GM18873 (cell line): ENCODE measurements around the gene PPP1R12C.
"Not testable (repeated sequence)": the region's sequence is repeated elsewhere in the genome, so short reads cannot be mapped to it uniquely, and the experiment has no call there.

Experiments
- ATAC-seq: cut with Tn5 transposase; IDR thresholded peaks from one replicate; pipeline ENCODE4 v1.9.1; 2021; ENCODE audit warnings: mild to moderate bottlenecking, moderate library complexity, moderate number of reproducible peaks; ENCODE audit not compliant: unreplicated experiment, low FRiP score

Gene PPP1R12C

DNA sequence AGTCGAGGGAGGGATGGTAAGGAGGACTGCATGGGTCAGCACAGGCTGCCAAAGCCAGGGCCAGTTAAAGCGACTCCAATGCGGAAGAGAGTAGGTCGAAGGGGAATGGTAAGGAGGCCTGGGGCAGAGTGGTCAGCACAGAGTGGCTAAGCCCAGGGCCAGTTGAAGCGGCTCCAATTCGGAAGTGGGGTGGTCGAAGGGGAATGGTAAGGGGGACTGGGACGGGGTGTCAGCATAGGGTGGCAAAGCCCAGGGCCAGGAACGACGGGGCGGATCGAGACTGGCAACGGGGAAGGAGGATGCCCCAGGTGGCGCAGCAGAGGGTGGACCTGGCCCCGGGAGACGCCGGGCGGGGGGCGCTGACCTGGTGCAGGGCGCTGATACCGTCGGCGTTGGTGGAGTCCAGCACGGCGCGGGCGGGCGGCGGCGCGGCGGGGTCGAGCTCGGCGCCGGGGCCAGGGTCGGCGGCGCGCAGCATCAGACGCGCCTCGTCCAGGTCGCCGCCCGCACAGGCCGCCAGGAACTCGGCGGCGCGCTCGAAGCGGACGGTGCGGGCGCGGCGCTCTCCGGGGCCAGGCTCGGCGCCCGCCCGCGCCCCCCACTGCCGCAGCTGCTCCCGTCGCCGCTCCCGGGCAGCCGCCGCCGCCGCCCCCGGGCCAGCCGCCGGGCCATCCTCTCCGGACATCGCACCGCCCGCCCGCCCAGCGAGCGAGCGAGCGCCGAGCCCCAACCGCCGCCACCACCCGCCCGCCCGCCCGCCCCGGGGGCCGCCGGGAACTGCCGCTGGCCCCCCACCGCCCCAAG lies at the start of gene PPP1R12C:
Gene PPP1R12C (minus strand): TSS at position 779 of the 804 bp plus-strand sequence. CDS start 94 bp downstream, at position 685.
- ATAC-seq = no peak

DNA sequence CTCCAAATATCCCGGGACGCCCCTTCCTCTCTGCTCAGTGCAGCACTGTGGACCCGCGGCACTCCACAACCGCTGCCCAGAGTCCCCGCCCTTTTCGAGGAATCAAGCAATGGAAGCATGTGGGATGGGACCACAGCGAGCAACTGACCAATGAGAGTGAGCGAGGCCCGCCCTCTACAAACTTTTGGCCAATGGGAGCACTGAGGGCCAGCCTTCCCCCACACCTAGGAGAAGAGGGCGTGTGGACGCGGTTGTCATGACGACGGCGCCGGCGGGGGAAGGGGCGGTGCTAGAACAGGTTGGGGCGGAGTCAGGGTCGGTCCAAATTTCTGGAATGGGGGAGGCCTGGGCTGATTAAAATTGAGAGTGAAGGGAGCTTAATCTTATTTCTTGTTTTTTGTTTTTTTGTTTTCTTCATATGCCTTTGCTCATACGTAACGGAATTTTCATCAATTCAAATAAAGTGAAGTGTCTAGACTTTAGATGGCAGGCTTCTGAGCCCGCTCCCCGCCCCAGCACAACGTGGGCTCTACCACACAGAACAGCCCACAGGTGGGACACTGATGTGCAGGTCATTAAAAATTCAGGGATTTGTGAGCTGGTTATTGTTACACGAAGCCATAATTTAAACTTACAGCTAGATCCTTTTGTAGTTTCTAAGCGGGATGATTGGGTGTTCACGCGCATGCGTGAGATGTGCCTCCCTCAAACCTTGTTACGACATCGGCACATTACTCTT lies 49.3 kb upstream of the PPP1R12C start, which contains the start of gene DNAAF3:
Gene DNAAF3 (minus strand): TSS at position 84 of the 739 bp plus-strand sequence. CDS start 200 bp downstream, outside the sequence.
- ATAC-seq = no peak

DNA sequence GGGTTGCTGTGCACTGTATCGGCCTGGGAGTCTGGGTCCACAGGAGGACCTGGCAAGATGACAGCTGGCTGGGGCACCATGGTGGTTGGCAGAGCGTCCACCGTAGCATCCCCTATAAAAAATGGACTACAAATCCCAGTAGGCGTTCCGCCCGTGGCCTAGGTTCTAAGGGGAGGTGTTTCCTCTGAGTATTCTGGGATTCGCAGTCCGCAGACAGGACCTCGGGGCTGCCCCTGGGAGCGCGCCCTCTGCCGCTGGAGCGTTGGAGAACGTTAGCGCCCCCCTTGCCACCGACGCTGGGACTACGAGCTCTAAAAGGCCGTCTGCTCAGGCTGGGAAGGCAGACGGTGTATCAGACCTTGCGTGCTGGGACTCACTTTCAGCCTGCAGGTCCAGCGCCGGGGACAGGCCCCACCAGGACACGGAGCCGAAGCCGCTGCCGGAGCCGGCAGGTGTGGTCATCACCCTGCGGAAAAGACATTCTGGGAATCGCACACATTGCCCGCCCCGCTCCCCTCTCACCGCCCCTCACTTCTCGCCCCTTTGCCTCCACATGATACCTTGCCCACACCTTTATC lies 48.6 kb upstream of the PPP1R12C start:
- no peak for ATAC-seq

DNA sequence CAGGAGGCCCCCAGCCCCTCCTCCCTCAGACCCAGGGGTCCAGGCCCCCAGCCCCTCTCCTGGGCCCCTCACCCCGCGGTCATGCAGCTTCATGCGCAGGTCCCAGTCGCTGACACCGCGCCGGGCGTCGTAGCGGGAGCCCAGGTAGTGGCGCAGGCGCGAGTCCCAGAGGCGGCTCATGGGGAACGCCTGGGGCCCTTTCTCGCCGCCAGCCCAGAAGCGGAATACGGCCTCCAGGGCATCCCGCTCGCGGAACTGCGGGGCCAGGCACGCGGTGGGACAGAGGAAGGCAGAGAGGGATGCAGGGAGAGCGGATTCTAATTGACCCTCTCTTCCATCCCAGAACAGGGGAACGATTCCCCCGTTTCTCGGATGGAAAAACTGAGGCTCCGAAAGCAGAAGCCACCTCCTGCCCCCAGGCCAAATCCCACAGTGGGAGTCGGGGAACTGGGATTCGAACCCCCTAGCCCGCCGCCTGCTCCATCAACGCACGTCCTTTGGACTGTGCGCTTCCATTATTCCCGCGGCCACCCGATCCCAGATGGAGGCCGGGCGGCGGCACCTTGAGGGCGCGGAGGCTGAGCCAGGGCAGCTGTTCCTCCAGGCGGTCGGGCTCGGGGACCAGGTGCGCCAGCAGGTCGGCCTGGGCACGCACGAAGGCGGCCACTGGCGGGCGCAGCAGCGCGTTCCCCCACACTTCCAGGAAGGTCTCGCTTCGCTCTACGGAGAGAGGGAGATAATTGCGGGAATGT lies 44.3 kb upstream of the PPP1R12C start:
- ATAC-seq = no peak

DNA sequence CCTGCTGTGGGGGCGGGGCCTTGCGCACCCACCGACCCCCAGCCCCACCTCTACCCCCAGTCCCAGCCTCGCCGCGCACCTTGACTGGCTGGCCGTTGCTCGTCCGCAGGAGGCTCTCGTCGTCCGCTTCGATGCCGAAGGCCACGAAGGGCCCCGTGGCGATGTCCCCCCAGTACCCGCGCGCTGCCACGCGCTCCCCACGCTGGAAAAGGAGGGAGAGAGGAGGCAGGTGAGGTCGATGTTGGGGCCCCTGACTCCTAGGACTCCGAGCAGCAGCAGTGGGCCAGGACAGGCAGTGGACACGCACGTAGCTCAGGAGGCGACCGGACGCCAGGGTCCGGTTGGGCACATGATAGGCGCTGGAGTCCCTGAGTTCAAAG lies 43.5 kb upstream of the PPP1R12C start:
- no peak for ATAC-seq

DNA sequence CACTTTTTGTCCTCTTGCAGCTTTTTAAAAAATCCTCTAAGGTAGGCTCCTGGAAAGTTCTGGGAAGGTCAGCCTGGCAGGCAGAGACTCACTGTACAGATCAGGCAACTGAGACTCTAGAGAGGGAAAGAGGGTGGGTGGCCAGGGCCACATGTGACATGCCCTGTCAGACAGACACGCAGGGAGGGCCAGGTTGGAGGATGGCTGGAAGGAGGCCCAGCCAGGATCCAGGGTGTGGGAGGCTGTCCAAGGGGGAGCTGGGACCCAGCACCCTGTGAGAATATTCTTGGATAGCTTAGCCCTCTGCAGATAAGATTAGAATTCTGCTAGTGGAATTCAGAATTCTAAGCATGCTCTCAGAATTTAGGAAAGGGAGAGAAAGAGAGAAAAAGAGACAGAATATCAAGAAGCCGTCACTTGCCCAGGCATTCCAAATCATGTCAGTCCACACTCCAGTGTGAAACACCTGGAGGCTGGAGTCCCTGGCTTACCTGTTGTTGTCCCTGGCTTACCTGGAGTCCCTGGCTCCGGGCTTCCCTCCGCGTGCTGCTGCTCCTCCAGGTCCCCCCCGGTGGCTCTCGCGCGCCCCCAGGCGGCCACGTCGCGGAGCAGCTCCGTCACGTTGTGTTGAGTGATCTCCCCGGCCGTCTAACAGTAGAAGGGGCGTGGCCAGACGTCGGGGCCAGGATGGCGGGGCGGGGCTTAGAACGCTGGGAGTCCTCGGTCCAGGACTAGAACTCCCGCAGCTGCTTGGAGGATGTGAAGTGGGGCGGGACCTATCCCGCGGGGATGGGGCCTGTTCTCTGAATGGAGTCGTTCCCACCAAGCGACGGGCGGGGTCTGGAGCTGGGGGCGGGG lies 42.9 kb upstream of the PPP1R12C start:
- no peak for ATAC-seq

DNA sequence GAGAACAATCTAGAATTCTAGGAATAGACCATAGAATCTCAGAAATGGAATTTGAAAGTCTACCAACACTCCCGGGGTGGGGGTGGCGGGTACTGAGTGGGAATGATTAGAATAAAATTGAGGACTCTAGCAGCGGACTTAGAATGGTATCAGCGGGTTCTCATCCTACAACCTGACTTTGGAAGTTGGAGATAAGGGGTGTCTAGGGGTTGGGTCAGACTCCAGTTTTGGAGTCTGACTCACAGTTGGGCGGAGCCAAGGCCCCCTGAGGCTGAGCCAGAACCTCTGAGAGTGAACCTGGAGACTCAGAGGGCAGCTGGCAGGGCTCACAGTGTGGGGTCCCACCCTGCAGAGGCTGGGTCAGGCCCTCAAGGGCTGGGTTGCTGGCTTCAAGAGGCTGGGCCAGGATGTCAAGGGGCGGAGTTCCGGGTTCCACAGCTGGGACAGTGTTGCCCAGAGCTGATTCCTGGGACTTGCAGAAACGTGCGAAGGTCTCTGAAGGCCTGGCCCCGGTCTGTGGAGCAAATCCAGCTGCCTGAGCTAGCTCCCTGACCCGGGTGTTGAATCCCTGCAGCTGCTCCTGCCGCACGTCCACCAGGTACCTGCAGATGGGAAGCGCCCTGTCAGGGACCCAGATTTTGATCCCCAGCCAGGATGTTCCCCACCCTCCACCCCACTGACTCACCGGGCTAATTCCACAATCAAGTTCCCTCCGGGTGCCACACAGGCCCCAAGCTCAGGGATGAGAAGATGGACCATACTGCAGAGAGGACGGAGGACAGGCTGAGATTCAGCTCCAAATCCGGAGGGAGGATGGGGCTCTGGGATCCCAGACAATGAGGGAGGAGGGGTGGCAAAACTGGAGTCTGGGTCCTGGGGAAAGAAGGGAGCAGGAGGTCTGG lies 41.7 kb upstream of the PPP1R12C start:
- ATAC-seq = no peak

DNA sequence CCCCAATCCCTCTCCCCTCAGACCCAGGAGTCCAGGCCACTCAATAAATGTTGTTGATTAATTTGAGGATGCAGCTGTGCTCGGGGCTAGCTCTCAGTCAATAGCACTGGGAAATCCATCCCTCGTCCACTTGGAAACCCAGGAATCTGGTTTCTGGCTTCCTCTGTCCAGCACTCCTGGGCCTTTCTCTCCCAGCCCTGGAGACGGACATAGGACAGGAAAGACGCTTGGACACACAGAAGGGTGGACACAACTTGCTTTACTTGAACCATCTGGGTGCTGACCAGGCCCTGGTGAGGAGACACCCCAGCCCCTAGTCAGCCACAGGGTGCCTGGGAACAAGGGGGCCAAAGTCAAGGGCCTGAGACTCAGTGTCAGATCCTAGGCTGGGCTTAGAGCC lies 41.0 kb upstream of the PPP1R12C start:
- no peak for ATAC-seq

GRCh38 chr19:55157064-55157908 lies 39.8 kb upstream of the PPP1R12C start, which contains the start of gene TNNI3:
Gene TNNI3 (minus strand): TSS chr19:55157732. CDS start chr19:55157589, 143 bp downstream.
- ATAC-seq = no peak

DNA sequence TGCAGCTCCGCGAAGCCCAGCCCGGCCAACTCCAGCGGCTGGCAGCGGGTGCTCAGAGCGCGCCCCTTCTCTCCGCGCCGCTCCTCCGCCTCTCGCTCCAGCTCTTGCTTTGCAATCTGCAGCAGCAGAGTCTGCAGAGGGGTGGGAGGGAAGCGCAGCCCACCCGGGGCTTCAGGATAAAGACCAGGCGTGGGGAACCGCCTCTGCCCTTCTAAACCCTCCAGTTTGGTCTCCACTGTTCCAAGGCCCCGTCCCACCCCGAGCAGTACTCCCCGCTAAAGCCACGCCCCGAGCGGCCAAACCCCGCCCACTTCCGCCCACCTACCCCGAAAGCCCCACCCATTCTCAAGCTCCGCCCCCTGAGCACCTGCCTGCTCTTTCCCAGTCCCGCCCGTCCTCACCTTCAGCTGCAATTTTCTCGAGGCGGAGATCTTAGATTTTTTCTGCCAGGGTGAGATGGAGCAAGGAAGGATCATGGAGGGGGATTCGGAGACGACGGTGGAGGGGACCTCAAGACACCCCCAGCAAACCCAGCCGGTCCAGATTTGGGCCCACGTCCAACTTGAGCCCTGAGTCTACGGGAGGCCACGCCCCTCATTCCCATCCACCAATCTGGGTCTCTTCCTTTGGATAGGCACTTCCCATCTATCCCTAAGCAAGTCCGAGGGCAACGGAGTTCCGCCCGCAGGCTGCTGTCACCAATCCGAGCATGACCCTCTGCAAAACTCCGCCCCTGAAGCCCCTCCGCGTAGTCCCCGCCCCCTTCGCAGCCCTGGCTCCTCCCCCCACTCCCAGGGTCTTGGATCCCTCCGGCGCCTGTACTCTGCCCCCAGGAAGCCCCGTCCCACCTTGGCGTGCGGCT lies 39.0 kb upstream of the PPP1R12C start:
- ATAC-seq = no peak

DNA sequence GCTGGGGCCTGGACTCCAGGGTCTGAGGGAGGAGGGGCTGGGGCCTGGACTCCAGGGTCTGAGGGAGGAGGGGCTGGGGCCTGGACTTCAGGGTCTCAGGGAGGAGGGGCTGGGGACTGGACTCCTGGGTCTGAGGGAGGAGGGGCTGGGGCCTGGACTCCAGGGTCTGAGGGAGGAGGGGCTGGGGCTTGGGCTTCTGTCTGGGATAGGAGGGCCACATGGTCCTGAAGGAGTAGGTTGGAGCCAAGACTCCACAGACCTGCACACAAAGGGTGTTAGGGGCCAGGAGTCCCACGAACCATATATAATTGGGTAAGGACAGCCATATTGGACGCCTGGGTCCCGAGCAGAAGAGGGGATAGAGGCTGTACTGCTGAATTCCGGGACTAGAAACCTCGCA lies 38.3 kb upstream of the PPP1R12C start:
- ATAC-seq = not testable (repeated sequence)

- no peak for ATAC-seq
Measured at GRCh38 chr19:55153652-55154264, 36.3 kb upstream of the PPP1R12C start.

GRCh38 chr19:55152017-55152416 lies 34.6 kb upstream of the PPP1R12C start:
- ATAC-seq = no peak

DNA sequence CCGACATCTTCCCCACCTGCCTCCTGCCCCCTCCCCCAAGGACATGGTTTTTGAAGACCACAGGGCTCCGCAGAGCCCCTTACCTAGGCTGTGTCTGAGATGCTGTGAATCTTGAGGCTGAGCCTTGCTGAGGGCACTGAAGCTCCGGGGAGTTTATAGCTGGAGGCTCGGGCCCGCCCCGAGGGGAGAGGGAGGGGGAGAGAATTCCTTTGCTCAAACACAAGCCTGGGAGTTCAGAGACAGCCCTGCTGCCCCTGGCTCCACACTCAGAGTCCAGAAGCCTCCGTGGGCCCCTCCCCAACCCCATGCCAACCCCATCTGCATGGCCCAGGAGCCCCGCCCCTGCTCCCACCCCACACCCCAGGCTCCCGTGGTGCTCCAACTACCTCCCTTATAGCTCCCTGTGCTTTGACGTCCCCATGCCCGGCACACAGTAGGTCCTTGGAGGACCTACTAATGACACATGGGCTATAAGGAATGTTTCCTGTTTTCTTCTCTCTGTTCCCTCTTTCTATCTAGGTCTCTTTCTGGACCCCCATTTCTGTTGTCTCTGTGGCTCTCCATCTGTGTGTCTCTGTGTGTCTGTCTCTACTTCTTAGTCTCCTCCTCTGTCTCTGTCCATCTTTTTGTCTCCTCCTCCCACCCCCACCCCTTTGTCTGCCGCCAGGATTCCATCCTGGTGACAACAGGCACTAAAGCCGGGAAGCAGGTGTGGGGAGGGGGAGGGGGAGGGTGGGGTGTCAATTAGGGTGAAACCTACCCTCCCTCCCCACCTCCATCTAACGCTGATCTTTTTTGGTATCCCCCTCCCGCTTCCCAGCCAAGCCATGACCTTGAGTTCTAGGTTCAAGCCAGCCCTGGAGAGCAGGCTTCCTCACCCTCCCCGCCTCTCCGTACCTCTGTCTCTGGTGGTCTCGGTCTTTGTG lies 31.9 kb upstream of the PPP1R12C start, which contains the start of gene TNNT1:
Gene TNNT1 (minus strand): TSS at position 129 of the 926 bp plus-strand sequence. CDS start 2,049 bp downstream, outside the sequence.
- no peak for ATAC-seq
